Stimulated activated CD8-positive, alpha-beta memory T cell treated with anti-CD3 and anti-CD28 coated beads, Interleukin-15, amount 100 ng/mL, for 24 hours (primary cell): ENCODE results near the gene FOSB.

Experiments
- DNase-seq: peaks from one replicate; pipeline ENCODE4 v3.0.0-alpha.2; 2020; ENCODE audit warnings: low read depth

Gene FOSB

DNA sequence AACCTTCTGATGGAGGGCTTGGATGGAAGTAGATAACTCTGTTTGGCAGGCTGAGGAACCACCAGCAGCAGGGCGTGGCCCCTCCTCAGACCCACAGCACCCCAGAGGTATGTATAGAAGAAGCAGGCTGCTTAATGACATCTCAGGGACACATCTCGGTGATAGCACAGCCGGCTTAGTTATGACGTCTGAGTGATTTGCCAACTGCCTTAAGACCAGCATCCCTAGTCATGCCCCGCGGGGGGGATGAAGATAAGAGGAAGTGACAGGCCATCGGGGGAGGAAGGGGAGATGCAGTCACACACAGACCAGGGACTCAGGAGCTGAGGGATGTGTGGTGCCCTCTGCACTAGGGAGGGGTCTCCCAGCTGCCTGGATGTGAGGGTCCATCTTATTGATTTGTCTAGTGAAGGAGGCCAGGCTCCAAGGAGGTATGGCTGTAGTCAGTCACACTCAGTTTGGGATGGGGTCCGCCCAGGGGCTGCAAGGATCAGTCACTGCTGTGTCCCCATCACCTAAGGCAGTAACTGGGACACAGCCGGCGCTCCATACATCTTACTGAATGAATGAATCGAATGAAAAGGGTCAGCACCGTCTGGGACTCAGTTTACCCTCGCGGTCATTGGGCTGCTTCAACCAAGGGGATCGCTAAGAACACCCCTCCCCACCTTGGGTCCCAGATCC is 24.9 kb upstream of the FOSB start:
- no peak for DNase-seq

GRCh38 chr19:45443462-45444317 is 24.1 kb upstream of the FOSB start:
- peak; percentile 34 for DNase-seq

DNA sequence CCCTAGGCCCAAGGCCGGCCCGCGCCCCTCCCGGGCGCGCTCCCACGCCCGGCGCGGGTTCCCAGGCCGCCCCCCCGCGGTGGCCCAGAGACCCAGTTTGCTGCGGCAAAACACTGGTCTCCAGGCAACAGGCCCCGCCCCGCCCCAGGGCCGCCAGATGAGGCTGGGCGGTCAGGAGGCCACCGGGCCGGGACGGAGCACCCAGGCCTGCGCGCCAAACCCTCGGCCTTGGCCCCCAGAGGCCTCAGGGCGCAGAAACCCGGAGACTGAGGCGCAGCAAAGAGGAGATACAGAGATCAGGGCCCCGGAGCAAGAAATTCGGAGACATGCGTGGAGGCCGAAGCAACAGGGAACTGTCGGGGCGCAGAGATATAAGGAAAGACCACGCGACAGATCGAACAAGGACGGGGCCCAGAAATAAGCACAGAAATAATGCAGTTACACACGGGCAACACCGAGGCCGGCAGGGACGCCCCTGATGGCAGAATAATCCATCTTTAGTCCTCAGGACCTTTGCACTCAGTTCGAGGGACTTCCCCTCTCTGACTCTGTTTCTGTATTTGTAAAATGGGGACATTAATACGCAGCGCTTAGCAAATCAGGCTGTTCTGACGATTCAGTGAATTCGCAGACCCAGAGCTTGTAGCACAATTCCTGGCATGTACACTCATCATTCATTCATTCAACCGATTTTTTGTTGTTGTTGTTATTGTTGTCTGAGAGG is 23.3 kb upstream of the FOSB start:
- peak; percentile 54 for DNase-seq

- no peak for DNase-seq
These were observed 22.7 kb upstream of the FOSB start for GRCh38 chr19:45445139-45445538.

DNA sequence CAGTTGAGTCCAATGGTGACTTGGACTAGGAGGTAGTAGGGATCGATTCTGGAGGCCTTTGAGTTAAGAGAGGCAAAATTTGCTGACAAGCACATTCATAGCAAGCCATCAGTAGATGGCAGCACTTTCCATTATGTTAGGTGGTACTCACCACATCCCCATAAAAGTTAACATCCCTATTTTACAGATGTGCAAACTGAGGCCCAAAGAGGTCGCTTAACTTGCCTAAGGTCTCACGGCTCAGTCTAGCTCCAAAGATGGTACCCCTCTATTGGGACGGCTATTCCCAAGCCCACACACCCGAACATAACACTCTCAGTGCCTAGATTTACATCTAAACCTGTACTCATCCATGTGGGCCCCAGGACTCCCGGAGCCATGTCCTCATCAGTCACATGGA is 21.5 kb upstream of the FOSB start:
- no peak for DNase-seq

DNA sequence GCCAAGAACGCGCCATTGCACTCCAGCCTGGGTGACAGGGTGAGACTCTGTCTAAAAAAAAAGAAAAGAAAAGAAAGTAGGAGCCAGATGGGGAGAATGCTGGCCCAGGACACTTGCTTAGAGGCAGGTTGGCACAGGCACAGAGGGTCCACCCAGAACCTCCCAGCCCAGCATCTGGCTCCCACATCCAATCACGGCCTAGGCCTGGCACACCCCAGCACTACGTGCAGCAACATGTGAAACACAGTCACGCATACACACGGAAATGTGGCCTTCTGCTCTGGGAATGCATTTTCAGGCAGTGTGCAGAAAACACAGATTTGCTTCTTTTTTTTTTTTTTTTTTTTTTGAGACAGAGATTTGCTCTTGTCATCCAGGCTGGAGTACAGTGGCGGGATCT is 20.9 kb upstream of the FOSB start:
- DNase-seq = no peak

- no peak for DNase-seq
These were observed 19.4 kb upstream of the FOSB start for GRCh38 chr19:45448425-45448756.

DNA sequence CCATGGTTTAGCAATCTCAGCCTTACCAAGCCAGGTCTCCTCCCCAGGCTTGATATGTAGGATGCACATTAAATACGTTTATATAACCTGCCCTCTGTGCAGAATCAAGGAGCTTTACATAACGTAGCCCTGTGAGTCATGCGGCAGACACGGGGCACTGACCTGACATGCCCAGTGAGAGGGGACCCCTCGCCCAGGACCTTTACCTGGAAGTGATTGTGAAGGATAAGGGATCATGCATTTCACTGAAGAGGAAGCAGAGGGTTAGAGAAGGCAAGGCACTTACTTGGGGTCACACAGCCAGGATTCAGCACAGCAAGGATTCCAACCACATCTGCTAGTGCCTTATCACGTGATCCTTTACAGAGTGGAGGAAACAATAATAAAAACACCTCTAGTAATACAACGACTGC is 18.9 kb upstream of the FOSB start:
- DNase-seq = no peak

GRCh38 chr19:45450012-45450333 is 17.8 kb upstream of the FOSB start:
- DNase-seq = no peak

DNA sequence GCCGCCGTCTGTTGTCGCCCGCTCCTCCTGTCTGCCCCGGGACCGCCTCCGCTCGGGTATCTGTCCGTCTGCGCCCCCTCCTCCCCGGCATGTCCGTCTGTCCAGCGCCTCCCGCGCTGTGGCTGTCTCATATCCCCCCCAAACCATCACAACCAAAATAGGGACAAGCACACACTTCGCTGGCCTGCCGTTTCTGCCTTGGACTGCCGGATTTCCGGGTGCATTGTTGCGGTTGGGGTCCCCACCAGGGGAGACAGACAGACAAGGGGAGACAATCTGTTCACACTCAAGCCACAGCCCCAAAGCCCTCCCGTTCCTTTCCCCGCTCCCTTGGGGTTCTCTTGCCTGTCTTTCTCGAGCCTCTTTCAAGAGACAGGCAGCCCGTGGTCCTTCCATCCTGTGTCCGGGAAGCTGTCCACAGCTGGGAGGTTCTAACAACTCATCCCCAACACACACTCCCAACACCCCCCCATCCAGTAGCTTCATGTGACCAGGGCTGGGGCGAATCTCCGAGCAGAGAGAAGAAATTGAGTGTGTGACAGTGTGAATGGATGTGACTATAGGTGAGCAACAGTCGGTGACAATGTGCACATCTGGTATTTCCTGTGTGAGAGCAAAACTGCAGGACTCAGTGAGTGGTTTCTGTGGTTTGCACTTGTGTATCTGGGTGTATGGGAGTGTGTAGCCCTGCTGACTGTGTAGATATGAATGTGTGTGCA is 16.5 kb upstream of the FOSB start:
- no peak for DNase-seq

- no peak for DNase-seq
These were observed 15.9 kb upstream of the FOSB start for GRCh38 chr19:45451850-45452387.

- DNase-seq = no peak
These were observed 11.9 kb upstream of the FOSB start for GRCh38 chr19:45455707-45456499.

- no peak for DNase-seq
These were observed 11.3 kb upstream of the FOSB start for GRCh38 chr19:45456500-45456815.

- no peak for DNase-seq
These were observed 10.0 kb upstream of the FOSB start for GRCh38 chr19:45457776-45458175.

DNA sequence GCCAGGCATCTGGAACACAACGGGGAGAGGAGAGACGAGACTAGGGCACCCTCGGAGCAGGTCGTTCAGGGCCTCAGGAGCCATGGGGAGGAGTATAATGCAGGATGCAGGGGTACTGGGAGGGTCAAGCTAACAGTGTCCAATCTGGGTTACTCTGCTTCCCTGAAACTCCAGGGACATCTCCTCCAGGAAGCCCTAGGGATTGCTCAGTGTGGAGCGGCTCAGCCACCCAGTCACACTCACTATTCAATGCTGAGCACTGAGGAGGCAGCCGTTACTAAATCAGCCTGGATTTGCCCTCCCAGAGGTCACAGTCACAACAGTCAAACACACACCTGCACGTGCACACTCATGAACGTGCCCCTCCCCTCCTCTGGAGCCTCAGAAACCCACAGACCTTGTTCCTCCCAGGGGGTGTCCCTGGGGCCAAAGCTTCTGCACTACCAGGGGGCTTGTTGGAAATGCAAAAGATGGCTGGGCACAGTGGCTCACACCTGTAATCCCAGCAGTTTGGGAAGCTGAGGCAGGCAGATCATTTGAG is 6.9 kb upstream of the FOSB start:
- no peak for DNase-seq

- no peak for DNase-seq
These were observed 5.6 kb upstream of the FOSB start for GRCh38 chr19:45462174-45462573.

DNA sequence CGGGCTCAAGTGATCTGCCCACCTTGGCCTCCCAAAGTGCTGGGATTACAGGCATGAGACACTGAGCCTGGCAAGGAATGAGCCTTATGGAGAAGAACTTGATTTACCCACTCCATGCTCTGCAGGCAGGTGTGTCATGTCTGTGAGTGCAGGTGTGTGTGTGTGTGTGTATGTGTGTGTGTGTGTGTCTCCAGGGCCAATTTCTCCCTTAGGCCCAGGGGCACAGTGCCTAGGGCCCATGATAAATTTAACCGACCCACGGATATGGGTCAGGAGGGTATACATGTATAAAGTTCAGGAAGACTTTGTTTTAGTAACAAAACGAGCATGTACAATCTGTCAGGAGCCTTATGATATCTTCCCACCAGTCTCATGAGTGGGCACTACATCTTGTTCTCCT is 4.6 kb upstream of the FOSB start:
- DNase-seq = no peak

- no peak for DNase-seq
These were observed 3.5 kb upstream of the FOSB start for GRCh38 chr19:45464274-45464673.

GRCh38 chr19:45464852-45465441 is 2.8 kb upstream of the FOSB start:
- no peak for DNase-seq

DNA sequence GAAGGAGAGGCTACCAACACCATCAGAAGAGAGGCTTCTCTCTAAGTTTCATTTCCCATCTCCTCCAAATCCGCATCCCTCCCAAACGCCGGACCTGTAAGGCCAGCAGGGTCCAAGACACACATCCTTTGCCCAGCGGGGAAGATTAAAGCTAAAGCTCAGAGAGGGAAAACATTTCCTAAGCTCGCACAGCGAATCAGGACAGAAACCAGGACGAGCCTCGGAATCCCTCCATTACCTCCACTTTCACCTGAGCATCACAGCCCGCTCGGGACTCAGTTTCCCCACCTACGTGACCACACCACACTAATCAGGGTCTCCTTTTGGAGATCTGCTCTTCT is 711 bp upstream of the FOSB start:
- no peak for DNase-seq

DNA sequence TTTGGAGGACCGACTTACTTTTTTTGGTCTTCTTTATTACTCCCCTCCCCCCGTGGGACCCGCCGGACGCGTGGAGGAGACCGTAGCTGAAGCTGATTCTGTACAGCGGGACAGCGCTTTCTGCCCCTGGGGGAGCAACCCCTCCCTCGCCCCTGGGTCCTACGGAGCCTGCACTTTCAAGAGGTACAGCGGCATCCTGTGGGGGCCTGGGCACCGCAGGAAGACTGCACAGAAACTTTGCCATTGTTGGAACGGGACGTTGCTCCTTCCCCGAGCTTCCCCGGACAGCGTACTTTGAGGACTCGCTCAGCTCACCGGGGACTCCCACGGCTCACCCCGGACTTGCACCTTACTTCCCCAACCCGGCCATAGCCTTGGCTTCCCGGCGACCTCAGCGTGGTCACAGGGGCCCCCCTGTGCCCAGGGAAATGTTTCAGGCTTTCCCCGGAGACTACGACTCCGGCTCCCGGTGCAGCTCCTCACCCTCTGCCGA is 409 bp downstream of the FOSB start:
- DNase-seq = no peak
